Mesothelial cell of epicardium (in vitro differentiated cells): Measurements from ENCODE around the gene POU5F2. TPM values are rescaled to one million over a fixed set of nuclear protein-coding genes. Genes with fewer than 3 reads are reported as not detected.

Experiments
- DNase-seq, 2 experiments: peaks; one replicate each; pipeline ENCODE4 v3.0.0; 2021; ENCODE audit warnings: low spot score in 2 of 2; ENCODE audit not compliant: unreplicated experiment in 2 of 2
- H3K27ac Mint-ChIP-seq: 2 replicates; pipeline ENCODE4 v1.8.0; 2021; ENCODE audit warnings: mixed read lengths
- H3K27me3 Mint-ChIP-seq: 2 replicates; pipeline ENCODE4 v1.8.0; 2021; ENCODE audit warnings: low read depth, mixed read lengths
- H3K36me3 Mint-ChIP-seq: 2 replicates; pipeline ENCODE4 v1.8.0; 2021; ENCODE audit warnings: mixed read lengths
- H3K4me1 Mint-ChIP-seq: 2 replicates; pipeline ENCODE4 v1.8.0; 2021; ENCODE audit warnings: mixed read lengths
- H3K4me3 Mint-ChIP-seq: 2 replicates; pipeline ENCODE4 v1.8.0; 2021; ENCODE audit warnings: mild to moderate bottlenecking, moderate library complexity, mixed read lengths
- H3K9me3 Mint-ChIP-seq: 2 replicates; pipeline ENCODE4 v1.8.0; 2021; ENCODE audit warnings: mixed read lengths
- total RNA-seq: library from RNA; stranded (reverse); gene quantifications from 3 replicates; pipeline ENCODE4 v1.2.1, GENCODE V29; 2021
- TF ChIP-seq, protein P1 (sequence below): fragments of 200-600 bp; sonication (generic); IDR thresholded peaks from one replicate; pipeline ENCODE4 v1.5.0; 2021; ENCODE audit warnings: antibody characterized with exemption; ENCODE audit not compliant: unreplicated experiment

POU5F2 gene
- total RNA-seq, 1 donor from 2014 or later = 1.9 TPM

DNA sequence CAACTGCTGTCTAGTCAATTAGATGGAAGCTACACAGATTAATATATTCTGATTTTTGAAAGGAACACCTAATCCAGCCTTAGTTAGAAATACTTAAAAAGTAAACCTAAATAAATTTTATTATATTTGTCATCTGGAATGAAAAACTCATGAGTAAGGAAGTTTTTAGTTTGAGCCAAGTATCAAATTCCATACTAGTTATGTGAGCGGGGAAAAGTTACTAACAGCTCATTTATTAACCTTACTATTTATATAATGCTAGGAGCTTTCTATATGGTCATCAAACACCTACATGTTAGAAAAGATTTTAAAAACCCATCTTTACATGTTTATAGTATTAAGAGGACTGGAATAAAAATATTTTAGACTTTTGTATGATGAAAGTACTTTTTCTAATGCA, 41.6 kb upstream of the POU5F2 start:
- H3K36me3 Mint-ChIP-seq = peaks cover 10% of the 10 kb centered on the region
- TF ChIP-seq, protein P1, sequence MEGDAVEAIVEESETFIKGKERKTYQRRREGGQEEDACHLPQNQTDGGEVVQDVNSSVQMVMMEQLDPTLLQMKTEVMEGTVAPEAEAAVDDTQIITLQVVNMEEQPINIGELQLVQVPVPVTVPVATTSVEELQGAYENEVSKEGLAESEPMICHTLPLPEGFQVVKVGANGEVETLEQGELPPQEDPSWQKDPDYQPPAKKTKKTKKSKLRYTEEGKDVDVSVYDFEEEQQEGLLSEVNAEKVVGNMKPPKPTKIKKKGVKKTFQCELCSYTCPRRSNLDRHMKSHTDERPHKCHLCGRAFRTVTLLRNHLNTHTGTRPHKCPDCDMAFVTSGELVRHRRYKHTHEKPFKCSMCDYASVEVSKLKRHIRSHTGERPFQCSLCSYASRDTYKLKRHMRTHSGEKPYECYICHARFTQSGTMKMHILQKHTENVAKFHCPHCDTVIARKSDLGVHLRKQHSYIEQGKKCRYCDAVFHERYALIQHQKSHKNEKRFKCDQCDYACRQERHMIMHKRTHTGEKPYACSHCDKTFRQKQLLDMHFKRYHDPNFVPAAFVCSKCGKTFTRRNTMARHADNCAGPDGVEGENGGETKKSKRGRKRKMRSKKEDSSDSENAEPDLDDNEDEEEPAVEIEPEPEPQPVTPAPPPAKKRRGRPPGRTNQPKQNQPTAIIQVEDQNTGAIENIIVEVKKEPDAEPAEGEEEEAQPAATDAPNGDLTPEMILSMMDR = no peak
- no peaks in the 10 kb centered on the region for H3K9me3 Mint-ChIP-seq
- no peak for DNase-seq
- H3K4me3 Mint-ChIP-seq = no peak overlapping the region
- no peak overlapping the region for H3K27ac Mint-ChIP-seq
- H3K27me3 Mint-ChIP-seq = no peaks in the 10 kb centered on the region
- peaks cover 4% of the 10 kb centered on the region for H3K4me1 Mint-ChIP-seq

DNA sequence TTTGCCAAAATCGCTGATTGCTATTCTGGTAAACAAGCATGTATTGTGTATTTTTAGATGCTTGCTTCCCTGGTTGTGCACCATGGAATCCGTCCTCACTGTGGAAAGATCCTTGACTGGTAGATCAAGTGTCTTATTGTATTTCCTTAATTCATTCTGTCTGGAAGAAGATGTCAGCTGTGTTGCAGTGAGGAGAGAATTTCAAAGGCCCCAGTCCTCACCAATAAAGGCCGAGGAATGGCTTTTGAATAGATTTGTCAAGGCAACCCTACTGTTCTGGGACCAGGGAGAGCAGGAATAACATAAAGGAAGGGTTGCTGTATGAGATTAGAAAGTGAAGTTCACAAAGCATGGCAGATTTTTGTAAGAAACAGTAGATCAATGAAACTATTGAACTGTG, 36.2 kb upstream of the POU5F2 start:
- TF ChIP-seq, protein P1 = no peak
- no peaks in the 10 kb centered on the region for H3K4me1 Mint-ChIP-seq
- H3K9me3 Mint-ChIP-seq = no peaks in the 10 kb centered on the region
- H3K27me3 Mint-ChIP-seq = no peaks in the 10 kb centered on the region
- no peak overlapping the region for H3K4me3 Mint-ChIP-seq
- no peak for DNase-seq
- no peak overlapping the region for H3K27ac Mint-ChIP-seq
- peaks cover 27% of the 10 kb centered on the region for H3K36me3 Mint-ChIP-seq

DNA sequence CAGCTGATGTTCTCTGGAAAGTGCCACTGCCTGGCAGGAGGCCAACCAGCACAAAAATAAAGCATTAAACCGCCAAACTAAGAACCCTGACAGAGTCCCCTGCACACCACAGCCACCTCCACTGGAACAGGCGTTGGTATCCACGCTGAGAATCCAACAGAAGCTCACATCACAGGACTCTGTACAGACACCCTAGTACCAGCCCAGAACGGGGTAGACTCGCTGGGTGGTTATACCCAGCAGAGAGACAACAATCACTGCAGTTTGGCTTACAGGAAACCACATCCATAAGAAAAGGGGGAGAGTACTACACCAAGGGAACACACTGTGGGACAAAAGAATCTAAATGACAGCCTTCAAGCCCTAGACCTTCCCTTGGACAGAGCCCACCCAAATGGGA, 15.0 kb upstream of the POU5F2 start:
- Mint-ChIP-seq H3K4me1 (peaks cover 5% of the 10 kb centered on the region), H3K27me3 (no peaks in the 10 kb centered on the region), H3K9me3 (peaks cover 44% of the 10 kb centered on the region), H3K36me3 (peaks cover 39% of the 10 kb centered on the region), H3K27ac (no peak overlapping the region), H3K4me3 (no peak overlapping the region)
- TF ChIP-seq, protein P1 = no peak
- no peak for DNase-seq

DNA sequence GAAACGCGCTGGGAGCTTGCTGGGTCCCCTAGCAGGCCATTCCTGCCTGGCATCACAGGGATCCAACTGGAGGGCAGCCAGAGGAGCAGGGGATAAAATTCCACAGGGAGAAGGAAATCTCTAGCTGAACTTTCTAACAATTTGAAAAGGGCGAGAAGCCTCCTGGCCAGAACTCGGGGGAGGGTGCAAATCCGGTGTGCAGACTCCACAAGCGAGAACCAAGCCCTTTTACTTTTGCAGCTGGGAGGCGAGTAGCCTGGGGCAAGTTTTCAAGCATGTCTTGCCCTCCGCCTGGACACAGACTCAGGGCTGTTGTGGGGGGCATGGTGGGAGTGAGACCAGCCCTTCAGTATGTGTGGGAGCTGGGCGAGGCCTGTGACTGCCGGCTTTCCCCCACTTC, 14.3 kb upstream of the POU5F2 start:
- no peaks in the 10 kb centered on the region for H3K27me3 Mint-ChIP-seq
- H3K36me3 Mint-ChIP-seq = peaks cover 34% of the 10 kb centered on the region
- TF ChIP-seq, protein P1 = no peak
- H3K4me3 Mint-ChIP-seq = no peak overlapping the region
- H3K4me1 Mint-ChIP-seq = peaks cover 5% of the 10 kb centered on the region
- no peak for DNase-seq
- H3K9me3 Mint-ChIP-seq = peaks cover 40% of the 10 kb centered on the region
- H3K27ac Mint-ChIP-seq = peak overlapping the region; percentile 50

DNA sequence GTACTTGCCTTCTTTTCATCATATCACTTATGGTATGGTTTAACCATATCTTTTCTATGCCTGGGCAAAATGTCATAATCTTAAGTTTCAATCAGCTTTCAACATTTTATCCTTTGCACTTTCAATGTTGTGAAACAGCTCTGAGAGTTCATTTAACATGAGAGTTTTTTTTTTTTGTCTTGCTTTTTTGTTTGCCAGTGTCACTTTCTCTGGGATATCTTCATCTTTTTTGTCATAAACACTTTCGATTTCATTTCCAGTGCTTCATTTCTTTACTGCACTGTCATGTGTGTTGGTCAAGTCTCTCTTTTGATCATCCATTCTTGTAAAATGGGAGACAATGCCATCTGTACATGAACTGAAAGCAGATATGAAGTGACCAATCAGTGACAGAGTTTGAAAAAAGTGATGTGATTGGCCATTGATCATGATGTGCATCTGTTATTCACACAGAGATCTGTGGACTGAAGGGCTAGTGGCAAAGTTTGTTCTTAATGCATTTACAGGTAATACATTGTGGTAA, 7.5 kb upstream of the POU5F2 start:
- no peaks in the 10 kb centered on the region for H3K9me3 Mint-ChIP-seq
- H3K4me3 Mint-ChIP-seq = no peak overlapping the region
- no peaks in the 10 kb centered on the region for H3K36me3 Mint-ChIP-seq
- H3K27ac Mint-ChIP-seq = no peak overlapping the region
- H3K4me1 Mint-ChIP-seq = peaks cover 4% of the 10 kb centered on the region
- no peaks in the 10 kb centered on the region for H3K27me3 Mint-ChIP-seq
- no peak for DNase-seq
- TF ChIP-seq, protein P1 = no peak
